ENCODE measurements around the gene BAK1. TPM values are rescaled to one million over a fixed set of nuclear protein-coding genes. Genes with fewer than 3 reads are reported as not detected.

BAK1 gene
- total and polyA plus RNA-seq, 2 of the 13 experiments (the other 11 are each of a cell fraction or from before 2014, with no cell fraction given) = 15.0 to 23.8 TPM

DNA sequence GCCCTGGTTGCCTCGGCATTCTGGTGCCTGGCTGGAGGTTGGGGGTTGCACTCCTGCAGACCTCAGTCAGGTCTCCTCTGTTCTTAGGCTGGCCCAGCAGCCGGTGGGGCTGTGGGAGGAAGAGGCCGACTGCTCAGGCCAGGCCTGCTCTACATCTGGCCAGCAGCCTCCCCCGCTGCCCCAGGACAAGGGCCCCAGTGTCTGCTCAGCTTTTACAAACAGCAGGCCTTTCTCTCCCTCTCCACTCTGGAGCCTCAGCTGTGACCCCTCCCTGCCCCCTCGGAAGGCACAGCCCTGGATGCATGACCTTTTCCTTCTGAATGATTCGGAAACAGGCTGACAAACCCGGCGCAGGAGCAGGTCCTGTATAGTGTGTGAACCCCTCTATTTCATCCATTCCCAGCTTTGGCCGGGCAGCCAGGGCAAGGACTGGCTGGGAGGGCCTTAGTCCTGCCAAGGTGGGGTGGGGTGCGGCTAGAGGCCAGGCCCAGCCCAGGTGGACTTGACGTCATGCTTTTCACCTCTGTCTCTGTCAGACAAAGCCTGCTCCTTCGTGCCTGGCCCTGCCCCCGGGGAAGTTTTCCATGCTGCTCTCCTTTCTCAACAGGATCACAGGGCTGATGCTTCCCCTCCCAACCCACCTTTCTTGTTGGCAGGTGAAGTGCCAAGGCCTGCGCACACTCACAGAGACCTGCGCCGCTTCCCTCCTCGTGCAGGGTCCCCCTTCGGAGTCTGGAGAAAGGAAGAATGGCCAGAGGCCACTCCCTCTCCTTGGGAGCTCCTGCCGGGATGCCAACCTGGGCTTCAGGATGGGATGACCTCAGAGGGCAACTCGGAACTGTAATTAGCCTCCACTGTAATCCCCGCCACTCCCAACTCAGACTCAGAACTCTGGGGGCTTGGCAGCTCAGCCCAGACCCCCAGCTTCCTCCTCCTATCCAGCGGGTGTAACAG, 31.0 kb upstream of the BAK1 start (continued):
- TF ChIP-seq, protein P1, sequence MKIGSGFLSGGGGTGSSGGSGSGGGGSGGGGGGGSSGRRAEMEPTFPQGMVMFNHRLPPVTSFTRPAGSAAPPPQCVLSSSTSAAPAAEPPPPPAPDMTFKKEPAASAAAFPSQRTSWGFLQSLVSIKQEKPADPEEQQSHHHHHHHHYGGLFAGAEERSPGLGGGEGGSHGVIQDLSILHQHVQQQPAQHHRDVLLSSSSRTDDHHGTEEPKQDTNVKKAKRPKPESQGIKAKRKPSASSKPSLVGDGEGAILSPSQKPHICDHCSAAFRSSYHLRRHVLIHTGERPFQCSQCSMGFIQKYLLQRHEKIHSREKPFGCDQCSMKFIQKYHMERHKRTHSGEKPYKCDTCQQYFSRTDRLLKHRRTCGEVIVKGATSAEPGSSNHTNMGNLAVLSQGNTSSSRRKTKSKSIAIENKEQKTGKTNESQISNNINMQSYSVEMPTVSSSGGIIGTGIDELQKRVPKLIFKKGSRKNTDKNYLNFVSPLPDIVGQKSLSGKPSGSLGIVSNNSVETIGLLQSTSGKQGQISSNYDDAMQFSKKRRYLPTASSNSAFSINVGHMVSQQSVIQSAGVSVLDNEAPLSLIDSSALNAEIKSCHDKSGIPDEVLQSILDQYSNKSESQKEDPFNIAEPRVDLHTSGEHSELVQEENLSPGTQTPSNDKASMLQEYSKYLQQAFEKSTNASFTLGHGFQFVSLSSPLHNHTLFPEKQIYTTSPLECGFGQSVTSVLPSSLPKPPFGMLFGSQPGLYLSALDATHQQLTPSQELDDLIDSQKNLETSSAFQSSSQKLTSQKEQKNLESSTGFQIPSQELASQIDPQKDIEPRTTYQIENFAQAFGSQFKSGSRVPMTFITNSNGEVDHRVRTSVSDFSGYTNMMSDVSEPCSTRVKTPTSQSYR (CRISPR knock-in tag; IDR thresholded peaks at IDR 0.05; ENCODE audit: borderline replicate concordance) = peak; percentile 21; the same call in 1 of the 2 replicates
- TF ChIP-seq ZNF207 (IDR thresholded peaks at IDR 0.05; ENCODE audit: borderline replicate concordance) (no peak), SOX6 (IDR thresholded peaks at IDR 0.05) (no peak), SOX6 (CRISPR knock-in tag; IDR thresholded peaks at IDR 0.05) (peak; percentile 51), STAG1 (CRISPR knock-in tag; IDR thresholded peaks at IDR 0.05) (no peak), ZBTB46 (CRISPR knock-in tag; IDR thresholded peaks at IDR 0.05; ENCODE audit: borderline replicate concordance) (0 out of 2 replicates have a peak, but pooled peaks have one; percentile 15), RBFOX2 (IDR thresholded peaks at IDR 0.05; ENCODE audit: low read depth, low read length) (0 out of 2 replicates have a peak, but pooled peaks have one; percentile 29), TRAFD1 (CRISPR knock-in tag; IDR thresholded peaks at IDR 0.05; ENCODE audit: borderline replicate concordance) (no peak), TMF1 (CRISPR knock-in tag; IDR thresholded peaks at IDR 0.05; ENCODE audit: low read depth) (no peak), CEBPB (IDR thresholded peaks at IDR 0.05; ENCODE audit: borderline replicate concordance, low read depth, low read length) (no peak), POGK (CRISPR knock-in tag; conservative IDR thresholded peaks at IDR 0.05) (no peak), CREB1 (IDR thresholded peaks at IDR 0.05) (peak; percentile 43; the same call in 1 of the 2 replicates), CREB1 (CRISPR knock-in tag; IDR thresholded peaks at IDR 0.05) (0 out of 2 replicates have a peak, but pooled peaks have one; percentile 30), ZNF674 (CRISPR knock-in tag; IDR thresholded peaks at IDR 0.05; ENCODE audit: low read depth) (no peak), ZNF562 (CRISPR knock-in tag; IDR thresholded peaks at IDR 0.05; ENCODE audit: borderline replicate concordance) (no peak), ZNF768 (CRISPR knock-in tag; IDR thresholded peaks at IDR 0.05) (peak; percentile 54)
- TF ChIP-seq, protein P2, sequence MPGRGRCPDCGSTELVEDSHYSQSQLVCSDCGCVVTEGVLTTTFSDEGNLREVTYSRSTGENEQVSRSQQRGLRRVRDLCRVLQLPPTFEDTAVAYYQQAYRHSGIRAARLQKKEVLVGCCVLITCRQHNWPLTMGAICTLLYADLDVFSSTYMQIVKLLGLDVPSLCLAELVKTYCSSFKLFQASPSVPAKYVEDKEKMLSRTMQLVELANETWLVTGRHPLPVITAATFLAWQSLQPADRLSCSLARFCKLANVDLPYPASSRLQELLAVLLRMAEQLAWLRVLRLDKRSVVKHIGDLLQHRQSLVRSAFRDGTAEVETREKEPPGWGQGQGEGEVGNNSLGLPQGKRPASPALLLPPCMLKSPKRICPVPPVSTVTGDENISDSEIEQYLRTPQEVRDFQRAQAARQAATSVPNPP (CRISPR knock-in tag; IDR thresholded peaks at IDR 0.05) = no peak

Measured in HepG2 (cell line).